Measurements from ENCODE around the gene PLCD4.

DNA sequence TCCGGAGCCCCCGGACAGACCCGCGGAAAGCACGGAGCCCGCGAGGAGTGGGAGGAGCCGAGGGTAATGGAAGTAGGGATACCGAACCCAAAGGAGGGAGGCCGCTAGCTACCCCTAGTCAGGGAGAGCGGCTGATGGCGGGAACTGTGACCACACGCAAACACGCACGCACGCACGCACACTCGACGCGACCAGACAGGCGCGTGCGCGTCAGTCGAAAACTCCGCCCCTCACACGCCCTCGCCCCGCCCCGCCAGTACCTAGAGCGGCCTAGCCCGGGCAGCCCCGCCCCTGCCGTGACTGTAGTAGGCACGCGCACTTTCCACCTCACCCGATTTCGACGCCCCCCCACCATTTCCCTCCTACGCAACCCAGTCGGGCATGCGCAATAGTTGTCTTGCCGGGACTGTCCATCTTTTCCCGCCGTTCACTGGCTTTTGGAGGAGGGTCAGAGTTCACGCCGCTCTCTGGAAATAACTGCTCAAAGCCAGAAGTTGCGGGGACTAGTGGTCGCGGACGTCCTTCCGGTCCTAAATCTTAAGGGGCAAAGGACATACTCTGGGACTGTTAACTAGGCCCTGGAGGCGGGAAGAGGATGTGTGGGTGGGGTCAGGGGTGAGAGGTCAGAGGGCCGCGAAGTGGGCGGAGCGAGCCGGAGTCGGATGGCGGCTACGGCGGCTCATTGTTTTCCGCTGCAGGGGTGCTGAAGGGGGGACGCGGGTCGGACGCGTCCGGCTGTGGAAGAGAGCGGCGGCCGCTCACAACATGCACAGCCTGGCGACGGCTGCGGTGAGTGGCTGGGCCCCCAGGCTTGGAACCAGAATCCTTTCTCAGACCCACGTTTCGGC is 39.3 kb upstream of the PLCD4 start, which contains the start of the genes CNOT9 and USP37:
- TF ChIP-seq, protein P1, sequence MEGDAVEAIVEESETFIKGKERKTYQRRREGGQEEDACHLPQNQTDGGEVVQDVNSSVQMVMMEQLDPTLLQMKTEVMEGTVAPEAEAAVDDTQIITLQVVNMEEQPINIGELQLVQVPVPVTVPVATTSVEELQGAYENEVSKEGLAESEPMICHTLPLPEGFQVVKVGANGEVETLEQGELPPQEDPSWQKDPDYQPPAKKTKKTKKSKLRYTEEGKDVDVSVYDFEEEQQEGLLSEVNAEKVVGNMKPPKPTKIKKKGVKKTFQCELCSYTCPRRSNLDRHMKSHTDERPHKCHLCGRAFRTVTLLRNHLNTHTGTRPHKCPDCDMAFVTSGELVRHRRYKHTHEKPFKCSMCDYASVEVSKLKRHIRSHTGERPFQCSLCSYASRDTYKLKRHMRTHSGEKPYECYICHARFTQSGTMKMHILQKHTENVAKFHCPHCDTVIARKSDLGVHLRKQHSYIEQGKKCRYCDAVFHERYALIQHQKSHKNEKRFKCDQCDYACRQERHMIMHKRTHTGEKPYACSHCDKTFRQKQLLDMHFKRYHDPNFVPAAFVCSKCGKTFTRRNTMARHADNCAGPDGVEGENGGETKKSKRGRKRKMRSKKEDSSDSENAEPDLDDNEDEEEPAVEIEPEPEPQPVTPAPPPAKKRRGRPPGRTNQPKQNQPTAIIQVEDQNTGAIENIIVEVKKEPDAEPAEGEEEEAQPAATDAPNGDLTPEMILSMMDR (IDR thresholded peaks at IDR 0.05; ENCODE audit: insufficient read depth, low read depth, low read length): no peak
- no peak for TF ChIP-seq EZH2 (IDR thresholded peaks at IDR 0.05; ENCODE audit: insufficient read depth, low read length)

All from astrocyte (in vitro differentiated cells and primary cell).